ENCODE results near the gene CSNK2A3. TPM values are rescaled to one million over a fixed set of nuclear protein-coding genes. Genes with fewer than 3 reads are reported as not detected.

The CSNK2A3 gene
- total and polyA plus RNA-seq, 2 experiments from 2014 or later: 0.45 to 0.83 TPM

- Histone ChIP-seq H3K27me3 (no peaks in the 10 kb centered on the region), H3K4me2 (no peak overlapping the region), H3K36me3 (replicated peaks; ENCODE audit: insufficient read depth, low read depth) (no peaks in the 10 kb centered on the region), H2AFZ (no peak overlapping the region), H3K9me2 (replicated peaks; ENCODE audit: insufficient read depth) (no peaks in the 10 kb centered on the region), H3K4me3 (no peak overlapping the region), H3K4me1 (ENCODE audit: insufficient read depth) (no peaks in the 10 kb centered on the region), H3K79me2 (no peaks in the 10 kb centered on the region), H3K9me3 (ENCODE audit: low read depth) (no peaks in the 10 kb centered on the region), H3K27ac (no peak overlapping the region), H4K20me1 (ENCODE audit: insufficient read depth, poor library complexity, severe bottlenecking) (no peaks in the 10 kb centered on the region)
- no peak for DNase-seq (ENCODE audit: low spot score)
- TF ChIP-seq CTCF (IDR thresholded peaks at IDR 0.05; ENCODE audit: poor library complexity) (no peak), EZH2 (IDR thresholded peaks at IDR 0.05; ENCODE audit: borderline replicate concordance) (no peak), EZH2phosphoT487 (IDR thresholded peaks at IDR 0.05; ENCODE audit: low read depth, severe bottlenecking, unreplicated experiment) (no peak)
Measured at GRCh38 chr11:11322101-11322500, 30.9 kb downstream of the CSNK2A3 start.

- no peaks in the 10 kb centered on the region for H3K36me3 ChIP-seq (replicated peaks; ENCODE audit: insufficient read depth, low read depth)
- H3K4me2 ChIP-seq: no peak overlapping the region
- H2AFZ ChIP-seq: no peak overlapping the region
- no peak overlapping the region for H3K4me3 ChIP-seq
- H3K9me2 ChIP-seq (replicated peaks; ENCODE audit: insufficient read depth): no peaks in the 10 kb centered on the region
- H3K27ac ChIP-seq: no peak overlapping the region
- H3K9me3 ChIP-seq (ENCODE audit: low read depth): no peaks in the 10 kb centered on the region
- H3K27me3 ChIP-seq: no peaks in the 10 kb centered on the region
- no peaks in the 10 kb centered on the region for H3K79me2 ChIP-seq
- TF ChIP-seq CTCF (IDR thresholded peaks at IDR 0.05; ENCODE audit: poor library complexity) (no peak), EZH2phosphoT487 (IDR thresholded peaks at IDR 0.05; ENCODE audit: low read depth, severe bottlenecking, unreplicated experiment) (no peak), EZH2 (IDR thresholded peaks at IDR 0.05; ENCODE audit: borderline replicate concordance) (no peak)
- no peaks in the 10 kb centered on the region for H3K4me1 ChIP-seq (ENCODE audit: insufficient read depth)
- no peak for DNase-seq (ENCODE audit: low spot score)
- WGBS (ENCODE audit: low lambda C conversion rate, missing lambda C conversion rate): 75% methylated on average over 2 of the region's 2 CpGs
- H4K20me1 ChIP-seq (ENCODE audit: insufficient read depth, poor library complexity, severe bottlenecking): no peaks in the 10 kb centered on the region
Measured at GRCh38 chr11:11320825-11321224, 32.2 kb downstream of the CSNK2A3 start.

- H3K36me3 ChIP-seq (replicated peaks; ENCODE audit: insufficient read depth, low read depth): no peaks in the 10 kb centered on the region
- H3K79me2 ChIP-seq: no peaks in the 10 kb centered on the region
- H3K27me3 ChIP-seq: no peaks in the 10 kb centered on the region
- no peak overlapping the region for H2AFZ ChIP-seq
- H4K20me1 ChIP-seq (ENCODE audit: insufficient read depth, poor library complexity, severe bottlenecking): no peaks in the 10 kb centered on the region
- TF ChIP-seq CTCF (IDR thresholded peaks at IDR 0.05; ENCODE audit: poor library complexity) (no peak), EZH2phosphoT487 (IDR thresholded peaks at IDR 0.05; ENCODE audit: low read depth, severe bottlenecking, unreplicated experiment) (no peak), EZH2 (IDR thresholded peaks at IDR 0.05; ENCODE audit: borderline replicate concordance) (no peak)
- WGBS (ENCODE audit: low lambda C conversion rate, missing lambda C conversion rate): 93% methylated on average over 4 of the region's 4 CpGs
- H3K27ac ChIP-seq: no peak overlapping the region
- no peaks in the 10 kb centered on the region for H3K9me3 ChIP-seq (ENCODE audit: low read depth)
- DNase-seq (ENCODE audit: low spot score): no peak
- H3K4me2 ChIP-seq: no peak overlapping the region
- no peaks in the 10 kb centered on the region for H3K9me2 ChIP-seq (replicated peaks; ENCODE audit: insufficient read depth)
- no peak overlapping the region for H3K4me3 ChIP-seq
- H3K4me1 ChIP-seq (ENCODE audit: insufficient read depth): no peaks in the 10 kb centered on the region
Measured at GRCh38 chr11:11318961-11319360, 34.1 kb downstream of the CSNK2A3 start.

GRCh38 chr11:11318461-11318860, 34.6 kb downstream of the CSNK2A3 start:
- Histone ChIP-seq H3K4me2 (no peak overlapping the region), H3K4me3 (no peak overlapping the region), H2AFZ (no peak overlapping the region), H3K79me2 (no peaks in the 10 kb centered on the region), H3K27me3 (no peaks in the 10 kb centered on the region), H3K27ac (no peak overlapping the region), H3K36me3 (replicated peaks; ENCODE audit: insufficient read depth, low read depth) (no peaks in the 10 kb centered on the region), H3K4me1 (ENCODE audit: insufficient read depth) (no peaks in the 10 kb centered on the region), H3K9me2 (replicated peaks; ENCODE audit: insufficient read depth) (no peaks in the 10 kb centered on the region), H3K9me3 (ENCODE audit: low read depth) (no peaks in the 10 kb centered on the region), H4K20me1 (ENCODE audit: insufficient read depth, poor library complexity, severe bottlenecking) (no peaks in the 10 kb centered on the region)
- 90% methylated on average over 7 of the region's 7 CpGs for whole genome bisulfite sequencing (ENCODE audit: low lambda C conversion rate, missing lambda C conversion rate)
- TF ChIP-seq EZH2 (IDR thresholded peaks at IDR 0.05; ENCODE audit: borderline replicate concordance): no peak
- TF ChIP-seq EZH2phosphoT487 (IDR thresholded peaks at IDR 0.05; ENCODE audit: low read depth, severe bottlenecking, unreplicated experiment): no peak
- TF ChIP-seq CTCF (IDR thresholded peaks at IDR 0.05; ENCODE audit: poor library complexity): no peak
- no peak for DNase-seq (ENCODE audit: low spot score)
